ENCODE results near the gene SDS.

The SDS gene

DNA sequence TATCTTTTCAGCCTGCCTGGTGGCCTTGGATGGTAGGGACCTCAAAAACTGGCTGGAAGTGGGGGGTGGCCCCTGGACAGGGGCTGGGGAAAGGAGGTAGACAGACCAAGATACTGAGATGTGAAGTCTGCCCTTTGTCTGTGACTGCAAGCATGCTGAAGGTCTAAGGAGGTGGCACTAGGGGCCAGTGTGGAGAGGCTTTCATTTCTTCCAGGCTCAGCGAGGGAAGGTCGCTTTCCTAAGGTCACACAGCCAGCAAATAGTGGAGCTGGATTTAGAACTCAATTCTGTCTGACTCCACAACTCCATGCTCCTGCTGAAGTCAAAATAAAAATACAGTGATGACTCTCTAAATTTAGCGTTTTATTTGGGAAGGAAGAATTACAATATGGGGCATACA lies 56.6 kb downstream of the SDS start:
- no peak for DNase-seq (ENCODE audit: low read depth)

DNA sequence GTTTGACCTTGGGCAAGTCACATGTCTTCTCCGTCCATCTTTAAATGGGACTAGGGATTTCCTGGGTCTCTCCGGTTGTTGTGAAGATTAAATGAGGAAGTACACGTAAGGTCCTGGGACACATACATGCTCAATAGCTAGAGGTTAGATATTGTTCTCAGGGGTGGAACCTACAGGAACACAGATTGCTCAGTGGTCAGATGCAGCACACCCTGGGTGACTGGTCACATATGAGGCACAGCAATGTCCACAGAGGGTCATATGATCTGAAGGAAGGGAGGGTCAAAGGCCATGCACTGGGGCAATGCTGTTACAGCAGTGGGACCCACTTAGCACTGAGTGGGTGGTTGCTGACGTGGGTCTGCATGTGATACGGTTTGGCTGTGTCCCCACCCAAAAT lies 57.3 kb downstream of the SDS start:
- no peak for DNase-seq (ENCODE audit: low read depth)

DNA sequence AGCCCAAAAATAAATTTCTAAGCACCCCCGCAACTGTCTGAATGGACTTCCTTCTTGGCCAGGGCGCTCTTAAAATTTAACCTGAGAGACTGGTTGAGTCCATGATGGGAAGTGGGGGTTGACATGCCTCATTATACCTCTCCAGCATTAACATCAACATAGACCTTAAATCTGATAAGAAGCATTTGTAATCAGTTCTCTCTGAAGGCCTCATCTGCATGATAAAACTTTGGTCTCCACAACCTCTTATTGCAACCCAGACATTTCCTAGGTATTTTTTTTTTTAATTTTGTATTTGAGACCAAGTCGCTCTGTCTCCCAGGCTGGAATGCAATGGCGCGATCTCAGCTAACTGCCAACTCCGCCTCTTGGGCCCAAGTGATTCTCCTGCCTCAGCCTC lies 58.4 kb downstream of the SDS start:
- no peak for DNase-seq (ENCODE audit: low read depth)
